Breast epithelium (tissue), 4 donors: ENCODE measurements around the gene MISFA. TPM values are rescaled to one million over a fixed set of nuclear protein-coding genes. Genes with fewer than 3 reads are reported as not detected.
"Not testable (repeated sequence)": the region's sequence is repeated elsewhere in the genome, so short reads cannot be mapped to it uniquely, and the experiment has no call there.

Experiments
- DNase-seq, 2 donors: peaks; one replicate each; pipeline ENCODE4 v3.0.0-alpha.2; 2019; ENCODE audit warnings: low spot score in 2 of 2
- H3K27ac ChIP-seq, 2 donors: fragments of 200-600 bp; sonication (generic) in 1 of 2; one replicate each; pipeline ENCODE4 v1.5.1; 2016 to 2019; ENCODE audit warnings: mild to moderate bottlenecking in 1 of 2
- H3K27me3 ChIP-seq, 2 donors: fragments of 200-600 bp; sonication (generic) in 1 of 2; one replicate each; pipeline versions ENCODE4 v1.5.1 to v1.6.0; 2017 to 2019; ENCODE audit warnings: control low read depth in 1 of 2, mild to moderate bottlenecking in 1 of 2
- H3K36me3 ChIP-seq: fragments of 200-600 bp; one replicate; pipeline ENCODE4 v1.5.1; 2019
- H3K4me1 ChIP-seq, 2 donors: fragments of 200-600 bp; sonication (generic); one replicate each; pipeline ENCODE4 v1.5.1; 2016 to 2019; ENCODE audit warnings: control low read depth in 1 of 2
- H3K4me3 ChIP-seq, 3 donors: fragments of 200-600 bp; sonication (generic); 1 replicate in 2 of 3; 2 replicates in 1 of 3; pipeline ENCODE4 v1.5.1; 2016 to 2019; ENCODE audit warnings: mild to moderate bottlenecking in 3 of 3, moderate library complexity in 2 of 3
- H3K9me3 ChIP-seq, 2 donors: fragments of 200-600 bp; sonication (generic) in 1 of 2; one replicate each; pipeline ENCODE4 v1.5.1; 2016 to 2019; ENCODE audit warnings: control low read depth in 1 of 2
- CTCF ChIP-seq, 3 donors: fragments of 450-650 bp; IDR thresholded peaks; one replicate each; pipeline ENCODE4 v1.5.1; 2016 to 2017; ENCODE audit warnings: antibody characterized with exemption in 3 of 3, mild to moderate bottlenecking in 3 of 3, moderate library complexity in 3 of 3
- POLR2A ChIP-seq: fragments of 450-650 bp; IDR thresholded peaks from one replicate; pipeline ENCODE4 v1.6.1; 2016; ENCODE audit warnings: antibody characterized with exemption, mild to moderate bottlenecking, moderate library complexity
- POLR2AphosphoS5 ChIP-seq, 3 donors: sonication (generic); formaldehyde crosslinking; IDR thresholded peaks; one replicate each; pipeline ENCODE4 v1.6.1; 2017; ENCODE audit warnings: antibody characterized with exemption in 3 of 3
- intact Hi-C: fragments of 100-400 bp; cut with DNase I; formaldehyde crosslinking; loops from one replicate; pipeline ENCODE4 v1.15.1; 2023; ENCODE audit warnings: low total_unique reads
- total RNA-seq, 3 donors: library from RNA; depleted of rRNA; stranded (reverse); fragments of >200 nt; gene quantifications; one replicate each; pipeline ENCODE4 v1.1.0, GENCODE V29; 2016

The MISFA gene
- total RNA-seq, 3 donors from 2014 or later, result 2.6 TPM; not detected in 1

GRCh38 chr11:18588297-18589252, 11.0 kb upstream of the MISFA start, which contains the start of gene UEVLD:
UEVLD (minus strand) TSS chr11:18588734; CDS start chr11:18588654, 80 bp downstream.
- intact Hi-C loops, result no loop called here
- H3K4me1 ChIP-seq, result peaks cover 0 to 16% of the 10 kb centered on the region in 2 donors
- H3K36me3 ChIP-seq, result no peaks in the 10 kb centered on the region
- H3K27ac ChIP-seq, result peak within 1 kb of the TSS; percentile 82 to 84
- peak within 1 kb of the TSS; percentile 76 to 88 (median 84) for H3K4me3 ChIP-seq
- no peaks in the 10 kb centered on the region for H3K27me3 ChIP-seq
- TF ChIP-seq CTCF (IDR thresholded peaks at IDR 0.05), result no peak
- TF ChIP-seq POLR2A, result peak; percentile 80
- peak; percentile 64 to 89 (median 81) for TF ChIP-seq POLR2AphosphoS5 (IDR thresholded peaks at IDR 0.05)
- H3K9me3 ChIP-seq, result no peaks in the 10 kb centered on the region
- DNase-seq, result peak; percentile 80 to 88

DNA sequence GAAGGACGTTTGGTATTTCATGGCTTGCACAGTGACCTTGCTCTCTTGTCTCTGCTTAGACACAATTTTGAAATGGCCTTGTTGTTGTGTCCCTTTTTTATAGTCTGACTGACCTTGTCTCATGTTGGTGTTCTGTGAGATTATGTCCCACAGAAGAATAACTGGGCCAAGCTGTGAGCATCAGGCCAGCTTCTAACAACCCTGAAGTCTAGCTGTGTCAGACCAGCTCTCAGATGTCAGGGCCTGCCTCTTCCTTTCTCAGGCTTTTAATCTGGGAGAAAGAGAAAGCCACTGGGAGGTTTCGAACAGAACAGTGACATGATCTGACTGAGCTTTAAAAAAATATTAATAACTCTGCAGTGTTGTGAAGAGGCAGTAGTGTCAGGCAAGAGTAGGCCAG, 9.0 kb upstream of the MISFA start:
- intact Hi-C loops, result no loop called here
- no peaks in the 10 kb centered on the region for H3K36me3 ChIP-seq
- no peak for TF ChIP-seq POLR2A
- TF ChIP-seq POLR2AphosphoS5 (IDR thresholded peaks at IDR 0.05), result no peak
- no peak for TF ChIP-seq CTCF (IDR thresholded peaks at IDR 0.05)
- no peak overlapping the region for H3K4me3 ChIP-seq
- no peaks in the 10 kb centered on the region for H3K9me3 ChIP-seq
- no peaks in the 10 kb centered on the region for H3K27me3 ChIP-seq
- peaks cover 0 to 16% of the 10 kb centered on the region in 2 donors for H3K4me1 ChIP-seq
- peak overlapping the region; percentile 5 to 46 for H3K27ac ChIP-seq
- no peak for DNase-seq

GRCh38 chr11:18594088-18594487, 5.5 kb upstream of the MISFA start:
- H3K9me3 ChIP-seq, intact Hi-C loops, H3K36me3 ChIP-seq, H3K27ac ChIP-seq, H3K4me3 ChIP-seq, DNase-seq, H3K27me3 ChIP-seq: not testable (repeated sequence)
- peaks cover 0 to 16% of the 10 kb centered on the region in 2 donors for H3K4me1 ChIP-seq

DNA sequence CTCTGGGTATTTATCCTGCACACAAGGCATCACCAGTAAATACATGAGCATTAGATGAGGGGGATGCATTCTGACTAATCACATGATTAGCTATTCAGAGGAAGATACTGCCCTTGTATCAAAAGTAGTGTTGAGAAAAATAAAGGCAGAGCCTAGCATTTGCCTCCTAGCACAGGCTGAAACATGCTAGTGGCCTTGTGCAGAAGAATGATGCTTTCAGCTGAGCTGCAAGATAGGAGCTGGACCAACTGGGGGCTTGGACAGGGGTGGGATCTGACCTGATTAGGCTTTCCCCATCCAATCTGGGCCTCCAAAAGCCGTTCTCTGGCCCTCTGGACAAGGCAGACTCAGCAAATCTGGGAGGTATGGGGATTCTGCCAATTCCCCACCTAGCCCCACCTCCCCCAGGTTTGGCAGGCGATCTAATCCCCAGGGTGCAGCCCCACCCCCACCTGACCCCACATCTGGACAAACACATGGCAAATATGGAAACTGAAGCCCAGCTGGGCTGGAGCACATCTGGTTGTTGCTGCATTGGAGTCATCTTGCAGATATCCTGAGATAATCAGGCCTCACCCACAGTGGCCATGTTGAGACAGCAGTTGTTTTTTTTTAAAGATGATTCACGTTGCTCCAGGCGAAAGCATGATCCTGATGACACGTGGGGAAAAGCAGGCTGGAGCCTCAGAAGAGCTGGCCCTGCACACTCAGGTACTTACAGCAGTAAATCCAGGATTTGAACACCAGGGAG, 4.4 kb upstream of the MISFA start:
- H3K9me3 ChIP-seq, result no peaks in the 10 kb centered on the region
- H3K4me3 ChIP-seq, result no peak overlapping the region
- H3K27me3 ChIP-seq, result no peaks in the 10 kb centered on the region
- no peak overlapping the region for H3K27ac ChIP-seq
- intact Hi-C loops, result no loop called here
- no peak for DNase-seq
- no peaks in the 10 kb centered on the region for H3K36me3 ChIP-seq
- TF ChIP-seq POLR2AphosphoS5 (IDR thresholded peaks at IDR 0.05), result no peak
- no peak for TF ChIP-seq CTCF (IDR thresholded peaks at IDR 0.05)
- TF ChIP-seq POLR2A, result no peak
- peaks cover 0 to 6% of the 10 kb centered on the region in 2 donors for H3K4me1 ChIP-seq

DNA sequence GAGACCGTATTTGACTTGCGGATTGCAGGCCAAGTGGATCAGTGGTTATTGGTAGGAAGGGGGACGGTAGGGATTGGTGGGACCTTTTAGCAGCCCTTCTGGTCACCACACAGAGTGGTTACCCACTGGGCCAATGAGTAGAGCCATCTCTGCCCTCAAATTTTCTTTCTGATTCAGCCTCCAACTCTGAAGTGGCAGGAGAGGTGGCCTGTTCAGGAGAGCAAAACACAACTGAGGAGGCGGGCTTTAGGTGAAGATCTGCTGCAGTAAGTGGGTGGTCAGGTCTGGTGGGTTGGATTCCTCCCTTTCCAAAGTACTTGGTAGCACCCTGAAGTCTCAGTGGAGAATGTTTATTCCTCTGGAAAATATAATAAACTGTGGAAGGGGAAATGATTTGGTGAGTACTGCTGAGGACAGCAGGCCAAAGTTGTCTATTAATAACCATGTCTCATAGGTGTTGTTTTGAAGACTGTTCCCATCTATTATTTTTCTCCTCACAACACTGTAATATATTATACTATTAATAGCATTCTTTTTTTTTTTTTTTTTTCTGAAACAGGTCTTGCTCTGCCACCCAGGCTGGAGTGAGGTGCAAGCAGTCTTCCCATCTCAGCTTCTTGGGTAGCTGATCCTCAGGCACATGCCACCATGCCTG, 1.5 kb downstream of the MISFA start:
- Histone ChIP-seq H3K9me3 (no peaks in the 10 kb centered on the region), H3K4me3 (no peak overlapping the region), H3K27ac (no peak overlapping the region), H3K4me1 (no peaks in the 10 kb centered on the region), H3K36me3 (no peaks in the 10 kb centered on the region), H3K27me3 (no peaks in the 10 kb centered on the region)
- no peak for DNase-seq
- TF ChIP-seq POLR2A (no peak), POLR2AphosphoS5 (IDR thresholded peaks at IDR 0.05) (no peak), CTCF (IDR thresholded peaks at IDR 0.05) (no peak)
- intact Hi-C loops, result no loop called here
